ACHN (cell line): ENCODE data around the gene CANT1.
"Not testable (repeated sequence)": the region's sequence is repeated elsewhere in the genome, so short reads cannot be mapped to it uniquely, and the experiment has no call there.

Experiments used
- DNase-seq: peaks from one replicate; pipeline ENCODE4 v3.0.0-alpha.2; 2015
- in situ Hi-C: cut with HindIII; loops from 2 replicates; pipeline ENCODE4 v1.10.0; 2017; ENCODE audit warnings: low sequenced_read_pairs, low pct_ligation_motif_present, low pct_unique_long_range_greater_than_20kb

The CANT1 gene

GRCh38 chr17:79031996-79032875 is 22.7 kb upstream of the CANT1 start:
- DNase-seq, result no peak
- in situ Hi-C loops, result no loop called here

GRCh38 chr17:79030636-79031035 is 21.1 kb upstream of the CANT1 start:
- DNase-seq, in situ Hi-C loops: not testable (repeated sequence)

- no peak for DNase-seq
- in situ Hi-C loops, result no loop called here
Observed at GRCh38 chr17:79029327-79030009, 19.9 kb upstream of the CANT1 start.

DNA sequence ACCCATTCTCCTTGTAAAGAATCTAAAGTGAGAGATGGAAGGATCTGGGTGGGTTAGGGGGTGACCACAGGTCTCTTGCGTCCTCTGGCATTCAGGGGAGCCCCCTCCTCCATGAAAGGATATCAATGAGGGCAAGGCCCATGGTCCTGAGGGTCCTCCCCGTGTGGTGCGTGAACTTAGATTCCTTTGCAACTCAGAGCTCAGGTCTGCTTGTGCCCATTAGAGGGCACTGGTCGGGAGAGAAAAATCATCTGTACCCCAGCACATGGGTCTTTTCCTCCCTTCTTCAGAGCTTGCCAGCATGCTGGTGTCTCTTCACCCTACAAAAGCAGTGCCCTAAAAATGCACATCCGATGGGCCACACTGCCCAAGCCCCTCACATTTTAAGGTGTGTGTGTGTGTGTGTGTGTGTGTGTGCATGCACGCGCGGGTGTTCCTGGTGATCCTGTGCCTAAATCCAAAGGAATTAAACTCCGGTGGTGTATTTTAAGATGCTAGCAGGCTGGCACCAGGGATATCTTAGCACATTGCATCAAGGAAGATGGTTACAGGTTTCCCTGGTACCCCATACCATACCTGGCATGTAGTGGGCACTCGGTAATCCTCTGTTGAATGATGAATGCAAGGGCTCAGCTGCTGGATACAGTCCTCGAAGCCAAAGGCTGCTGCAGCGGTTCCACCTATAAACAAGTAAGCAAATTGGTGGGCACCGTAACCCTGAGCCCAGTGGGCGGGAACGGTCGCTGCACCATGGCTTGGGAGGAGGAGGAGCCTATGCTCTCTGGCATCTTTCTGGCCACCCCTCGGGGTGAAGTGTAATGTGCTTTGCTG is 19.1 kb upstream of the CANT1 start:
- DNase-seq, result peak; percentile 21
- in situ Hi-C loops, result no loop called here

- in situ Hi-C loops, result no loop called here
- DNase-seq, result no peak
Observed at GRCh38 chr17:79027925-79028491, 18.4 kb upstream of the CANT1 start.

GRCh38 chr17:79027274-79027924 is 17.8 kb upstream of the CANT1 start:
- no peak for DNase-seq
- in situ Hi-C loops, result no loop called here

GRCh38 chr17:79026376-79027273 is 17.1 kb upstream of the CANT1 start:
- peak; percentile 53 for DNase-seq

GRCh38 chr17:79024901-79025737 is 15.6 kb upstream of the CANT1 start:
- DNase-seq, result no peak
- in situ Hi-C loops, result no loop called here

More at GRCh38 chr17:79026376-79027273, 17.1 kb upstream of the CANT1 start:
- in situ Hi-C loops, result no loop called here

DNA sequence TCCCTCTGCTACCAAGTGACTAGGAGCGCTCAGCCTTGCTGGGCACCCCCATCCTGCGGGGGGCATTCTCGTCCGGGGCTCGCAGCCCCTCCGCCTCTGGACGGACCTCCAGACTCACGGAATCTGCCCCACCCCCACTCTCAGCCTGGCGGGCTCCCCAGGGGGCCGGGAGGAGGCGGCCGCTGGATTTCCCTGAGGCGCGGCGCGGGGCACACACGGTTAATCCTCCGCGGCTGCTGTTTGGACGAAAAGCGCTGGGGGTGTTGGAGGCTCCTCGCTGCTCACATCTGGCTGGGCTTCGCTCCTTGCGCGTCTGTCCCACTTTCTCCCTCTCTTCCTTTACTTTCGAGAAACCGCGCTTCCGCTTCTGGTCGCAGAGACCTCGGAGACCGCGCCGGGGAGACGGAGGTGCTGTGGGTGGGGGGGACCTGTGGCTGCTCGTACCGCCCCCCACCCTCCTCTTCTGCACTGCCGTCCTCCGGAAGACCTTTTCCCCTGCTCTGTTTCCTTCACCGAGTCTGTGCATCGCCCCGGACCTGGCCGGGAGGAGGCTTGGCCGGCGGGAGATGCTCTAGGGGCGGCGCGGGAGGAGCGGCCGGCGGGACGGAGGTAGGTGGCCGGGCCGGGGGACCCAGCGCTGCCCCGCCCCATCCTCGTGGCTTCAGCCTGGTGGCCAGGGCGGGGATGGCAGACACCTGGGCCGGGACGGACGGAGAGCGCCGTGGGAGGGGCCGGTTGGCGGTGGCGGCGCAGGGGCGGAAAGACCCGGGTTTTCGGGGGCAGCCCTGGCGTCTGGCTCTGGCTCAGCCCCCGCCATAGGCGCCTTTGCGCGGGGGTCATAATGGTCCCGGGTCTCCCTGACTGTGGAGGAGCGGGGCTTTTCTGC is 14.6 kb upstream of the CANT1 start, which contains the start of gene C1QTNF1:
C1QTNF1 (plus strand) TSS at position 284 of the 886 bp plus-strand sequence. CDS start 19,800 bp downstream, outside the sequence.
- peak; percentile 34 for DNase-seq
- in situ Hi-C loops, result no loop called here

DNA sequence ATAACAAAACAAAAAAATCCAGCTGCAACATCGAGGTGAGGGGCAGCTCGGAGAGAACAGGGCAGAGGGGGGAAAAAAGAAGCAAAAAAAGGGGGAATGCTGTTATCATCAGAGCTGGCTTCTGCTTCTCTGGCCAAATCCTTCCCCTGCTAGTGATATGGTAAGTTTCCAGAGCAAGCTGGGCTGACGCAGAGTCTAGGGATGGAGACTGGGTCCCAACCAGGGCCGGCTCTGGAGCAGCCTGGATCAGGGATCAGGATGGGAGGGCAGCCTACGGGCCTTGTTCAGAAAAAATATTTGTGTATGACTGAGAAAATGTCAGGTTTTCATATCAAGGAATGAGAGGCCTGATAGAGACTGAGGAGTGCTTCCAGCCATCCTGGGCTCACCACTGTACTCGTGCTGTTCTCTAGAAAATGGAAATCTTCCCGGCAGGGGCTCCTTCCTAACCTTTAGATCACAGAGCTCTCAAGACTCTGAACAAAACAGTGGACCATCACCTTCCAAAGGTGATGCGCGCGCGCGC is 13.7 kb upstream of the CANT1 start:
- in situ Hi-C loops, result no loop called here
- DNase-seq, result no peak

GRCh38 chr17:79022507-79022991 is 13.0 kb upstream of the CANT1 start:
- in situ Hi-C loops, result no loop called here
- DNase-seq, result no peak

DNA sequence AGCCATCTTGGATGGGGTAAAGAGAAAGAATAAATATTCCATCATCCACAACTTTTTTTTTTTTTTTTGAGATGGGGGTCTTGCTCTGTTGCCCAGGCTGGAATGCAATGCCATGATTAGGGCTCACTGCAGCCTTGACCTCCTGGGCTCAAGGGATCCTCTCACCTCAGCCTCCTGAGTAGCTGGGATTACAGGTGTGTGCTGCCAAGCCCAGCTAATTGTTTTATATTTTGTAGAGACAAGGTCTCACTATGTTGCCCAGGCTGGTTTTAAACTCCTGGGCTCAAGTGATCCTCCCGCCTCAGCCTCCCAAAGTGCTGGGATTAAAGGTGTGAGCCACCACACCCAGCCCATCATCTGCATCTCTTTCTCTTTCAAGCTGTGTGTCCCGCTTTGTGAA is 12.4 kb upstream of the CANT1 start:
- DNase-seq, in situ Hi-C loops: not testable (repeated sequence)

GRCh38 chr17:79020631-79021301 is 11.2 kb upstream of the CANT1 start:
- in situ Hi-C loops, result no loop called here
- DNase-seq, result no peak
